NB4 (cell line): ENCODE results near the gene CISD3.
A peak's percentile ranks its signal among the peaks of the same experiment; 100 is the strongest.

Experiments used
- DNase-seq: peaks from one replicate; pipeline ENCODE4 v3.0.0; 2010; ENCODE audit warnings: low read depth
- H3K4me3 ChIP-seq: one replicate; pipeline ENCODE4 v1.5.1; 2011; ENCODE audit warnings: mild to moderate bottlenecking, low read depth, low read length, moderate library complexity
- MYC ChIP-seq: IDR thresholded peaks from 2 replicates; pipeline ENCODE4 v1.6.1; 2011; ENCODE audit warnings: low read depth, low read length
- POLR2A ChIP-seq: IDR thresholded peaks from 2 replicates; pipeline ENCODE4 v1.6.1; 2011; ENCODE audit warnings: mild to moderate bottlenecking; ENCODE audit not compliant: insufficient read length; ENCODE audit errors: extremely low read depth
- TF ChIP-seq, protein P1 (sequence below): IDR thresholded peaks from 2 replicates; pipeline ENCODE4 v1.6.1; 2011; ENCODE audit warnings: low read depth, low read length
- TF ChIP-seq, protein P2 (sequence below): IDR thresholded peaks from one replicate; pipeline ENCODE4 v1.5.1; 2012; ENCODE audit warnings: low read depth, low read length

Gene CISD3

DNA sequence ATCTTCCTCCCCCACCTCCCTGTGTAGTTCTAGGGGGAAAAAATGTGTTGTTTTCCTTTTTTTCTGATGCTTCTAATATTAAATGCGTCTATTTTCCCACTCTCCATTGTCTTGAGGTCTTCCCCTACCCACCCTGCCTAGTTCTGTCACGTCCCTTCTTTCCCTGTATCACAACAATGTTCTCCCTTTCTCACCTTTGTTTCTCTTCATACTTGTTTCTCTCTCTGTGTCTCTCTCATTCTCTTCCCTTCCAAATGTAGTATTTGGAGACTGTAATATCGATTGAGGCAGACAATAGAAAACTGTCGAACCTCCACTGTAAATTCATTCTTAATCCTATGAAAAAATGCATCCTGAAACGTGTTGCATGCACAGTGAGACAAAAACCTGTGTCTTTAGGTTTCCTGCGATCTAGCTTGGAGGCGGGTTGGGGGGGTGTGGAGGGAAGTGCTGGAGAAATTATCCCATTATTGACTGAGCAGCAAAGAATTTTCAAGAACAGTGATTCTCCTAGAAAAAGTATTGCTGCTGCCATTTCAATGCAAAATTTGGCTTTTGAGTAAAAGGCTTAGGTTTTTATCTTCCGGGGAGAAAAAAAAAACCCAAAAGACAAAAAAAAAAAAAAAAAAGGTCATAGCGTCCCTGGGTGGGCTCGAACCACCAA is 21.1 kb downstream of the CISD3 start:
- no peak for TF ChIP-seq POLR2A
- TF ChIP-seq, protein P1, sequence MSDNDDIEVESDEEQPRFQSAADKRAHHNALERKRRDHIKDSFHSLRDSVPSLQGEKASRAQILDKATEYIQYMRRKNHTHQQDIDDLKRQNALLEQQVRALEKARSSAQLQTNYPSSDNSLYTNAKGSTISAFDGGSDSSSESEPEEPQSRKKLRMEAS, result 0 out of 2 replicates have a peak, but pooled peaks have one; percentile 13
- DNase-seq, result peak; percentile 52
- H3K4me3 ChIP-seq, result peak overlapping the region; percentile 96

DNA sequence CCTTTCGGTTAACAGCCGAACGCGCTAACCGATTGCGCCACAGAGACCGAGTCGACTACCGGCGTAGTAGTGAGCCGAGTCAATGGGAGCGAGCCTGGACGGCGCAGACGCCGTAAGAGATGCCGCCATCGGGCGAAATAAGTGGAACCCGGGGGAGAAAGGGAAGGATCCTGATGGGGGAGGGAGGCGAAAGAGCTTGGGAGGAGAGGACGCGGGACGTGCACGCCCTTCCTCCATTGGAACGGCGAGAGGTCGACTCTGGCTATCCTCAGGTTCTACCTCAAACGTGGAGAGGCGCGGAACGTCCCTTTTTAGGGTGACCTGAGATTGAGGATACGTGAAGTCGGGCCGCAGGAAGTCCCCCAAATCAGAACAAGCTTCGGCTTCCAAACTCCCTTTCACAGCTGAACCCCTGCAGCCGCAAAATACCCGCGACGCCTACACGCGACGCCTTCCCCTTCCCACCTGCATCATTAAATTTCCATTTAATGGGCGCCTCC is 21.7 kb downstream of the CISD3 start:
- TF ChIP-seq POLR2A, result no peak
- TF ChIP-seq, protein P1, result no peak
- no peak for TF ChIP-seq MYC
- TF ChIP-seq, protein P2, sequence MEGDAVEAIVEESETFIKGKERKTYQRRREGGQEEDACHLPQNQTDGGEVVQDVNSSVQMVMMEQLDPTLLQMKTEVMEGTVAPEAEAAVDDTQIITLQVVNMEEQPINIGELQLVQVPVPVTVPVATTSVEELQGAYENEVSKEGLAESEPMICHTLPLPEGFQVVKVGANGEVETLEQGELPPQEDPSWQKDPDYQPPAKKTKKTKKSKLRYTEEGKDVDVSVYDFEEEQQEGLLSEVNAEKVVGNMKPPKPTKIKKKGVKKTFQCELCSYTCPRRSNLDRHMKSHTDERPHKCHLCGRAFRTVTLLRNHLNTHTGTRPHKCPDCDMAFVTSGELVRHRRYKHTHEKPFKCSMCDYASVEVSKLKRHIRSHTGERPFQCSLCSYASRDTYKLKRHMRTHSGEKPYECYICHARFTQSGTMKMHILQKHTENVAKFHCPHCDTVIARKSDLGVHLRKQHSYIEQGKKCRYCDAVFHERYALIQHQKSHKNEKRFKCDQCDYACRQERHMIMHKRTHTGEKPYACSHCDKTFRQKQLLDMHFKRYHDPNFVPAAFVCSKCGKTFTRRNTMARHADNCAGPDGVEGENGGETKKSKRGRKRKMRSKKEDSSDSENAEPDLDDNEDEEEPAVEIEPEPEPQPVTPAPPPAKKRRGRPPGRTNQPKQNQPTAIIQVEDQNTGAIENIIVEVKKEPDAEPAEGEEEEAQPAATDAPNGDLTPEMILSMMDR, result no peak
- DNase-seq, result peak; percentile 83
- peak overlapping the region; percentile 96 for H3K4me3 ChIP-seq

DNA sequence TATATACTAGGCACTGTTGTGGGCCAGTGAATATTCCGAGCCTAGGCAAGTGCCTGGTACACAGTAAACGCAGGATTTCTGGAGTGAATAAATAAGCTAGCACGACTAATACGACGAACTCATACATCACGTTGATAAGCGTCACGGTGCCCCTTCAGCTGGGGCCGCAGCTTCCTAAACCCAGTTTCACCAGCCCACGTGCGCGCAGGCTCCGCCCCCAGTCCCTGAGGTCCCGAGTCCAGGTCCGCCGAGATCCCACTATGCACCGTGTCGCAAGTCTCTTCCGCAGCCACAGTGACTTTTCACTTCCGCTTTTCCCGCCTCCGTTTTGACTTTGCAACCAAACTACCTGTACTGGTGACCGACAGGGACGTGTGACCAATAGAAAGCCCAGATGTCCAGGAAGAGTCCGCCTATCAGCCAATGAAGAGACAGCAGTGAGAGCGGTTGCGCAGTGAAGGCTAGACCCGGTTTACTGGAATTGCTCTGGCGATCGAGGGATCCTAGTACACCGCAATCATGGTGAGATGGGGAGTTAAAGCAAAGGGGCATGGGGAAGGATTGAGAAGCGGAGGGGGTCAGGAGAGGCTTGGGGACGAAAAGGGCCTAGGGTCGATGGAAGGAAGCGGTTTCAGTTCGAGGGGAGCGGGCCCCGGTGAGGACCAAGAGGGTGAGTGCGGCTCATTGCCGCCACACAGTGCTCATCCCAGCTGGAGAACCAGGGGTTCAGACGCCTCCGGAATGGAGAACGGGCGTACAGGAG is 22.3 kb downstream of the CISD3 start, which contains the start of gene PSMB3:
Gene PSMB3, plus strand, starts transcription at position 434 of the 763 bp plus-strand sequence. Its CDS starts 86 bp downstream, at position 520.
- TF ChIP-seq, protein P2, result no peak
- peak; percentile 76 for TF ChIP-seq POLR2A
- peak; percentile 98 for TF ChIP-seq MYC
- TF ChIP-seq, protein P1, result peak; percentile 100
- H3K4me3 ChIP-seq, result peak within 1 kb of the TSS; percentile 96
- DNase-seq, result peak; percentile 100

DNA sequence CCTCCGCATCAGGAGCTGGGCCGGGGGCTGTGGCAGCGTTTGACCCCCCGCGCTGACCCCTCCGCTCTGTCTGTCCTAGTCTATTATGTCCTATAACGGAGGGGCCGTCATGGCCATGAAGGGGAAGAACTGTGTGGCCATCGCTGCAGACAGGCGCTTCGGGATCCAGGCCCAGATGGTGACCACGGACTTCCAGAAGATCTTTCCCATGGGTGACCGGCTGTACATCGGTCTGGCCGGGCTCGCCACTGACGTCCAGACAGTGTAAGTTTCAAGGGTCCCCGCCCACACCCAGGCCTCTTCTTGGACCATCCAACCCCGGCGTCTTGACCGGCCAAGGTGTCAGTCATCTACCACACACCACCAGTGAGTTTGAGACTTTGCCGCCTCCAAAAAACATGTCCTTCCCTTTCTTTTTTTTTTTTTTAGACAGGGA is 22.9 kb downstream of the CISD3 start:
- H3K4me3 ChIP-seq, result peak overlapping the region; percentile 96
- no peak for DNase-seq
- TF ChIP-seq MYC, result no peak

DNA sequence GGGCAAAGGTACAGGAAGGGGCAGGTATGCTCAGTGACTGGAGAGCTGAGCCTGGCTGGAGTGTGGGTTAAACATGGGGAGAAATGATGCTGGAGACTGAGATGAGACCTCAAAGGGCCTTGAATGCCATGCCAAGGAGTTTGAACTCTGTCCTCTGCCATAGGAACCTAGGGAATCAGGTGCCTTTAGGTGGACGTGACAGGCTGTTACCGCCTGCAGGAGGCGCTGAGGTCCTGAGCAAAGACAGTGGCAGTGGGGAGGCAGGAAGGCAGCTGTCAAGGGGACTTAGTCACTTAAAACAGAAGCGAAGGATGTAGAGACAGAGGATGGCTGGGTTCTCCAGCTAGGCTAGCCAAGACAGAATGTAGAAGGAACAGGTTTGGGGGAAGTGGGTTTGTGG is 31.5 kb downstream of the CISD3 start:
- peak; percentile 71 for DNase-seq
- no peak for TF ChIP-seq POLR2A
- TF ChIP-seq, protein P2, result peak; percentile 71
- H3K4me3 ChIP-seq, result no peak overlapping the region

DNA sequence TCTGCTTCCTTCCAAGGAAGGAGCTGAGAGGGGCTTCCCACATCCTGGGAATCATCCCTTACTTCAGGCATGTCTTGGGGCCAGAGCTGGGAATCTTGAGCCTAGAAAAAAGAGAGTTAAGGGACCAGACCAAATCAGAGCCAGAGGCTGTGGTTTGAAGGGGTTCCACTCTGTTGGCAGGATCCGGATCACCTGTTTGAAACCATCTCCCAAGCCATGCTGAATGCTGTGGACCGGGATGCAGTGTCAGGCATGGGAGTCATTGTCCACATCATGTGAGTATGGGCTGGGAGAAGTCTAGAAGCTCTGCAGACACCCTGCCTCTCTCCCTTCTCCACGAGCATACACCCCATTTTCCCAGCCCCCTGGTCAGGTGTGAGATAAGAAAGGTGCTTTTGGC is 32.1 kb downstream of the CISD3 start:
- no peak for TF ChIP-seq MYC
- TF ChIP-seq, protein P1, result no peak
- TF ChIP-seq POLR2A, result no peak
- TF ChIP-seq, protein P2, result no peak

More for the DNA sequence above, 32.1 kb downstream of the CISD3 start:
- no peak for DNase-seq
- H3K4me3 ChIP-seq, result no peak overlapping the region
